ENCODE data around the gene TRIM38.
"Not testable (repeated sequence)": the region's sequence is repeated elsewhere in the genome, so short reads cannot be mapped to it uniquely, and the experiment has no call there.

The TRIM38 gene

GRCh38 chr6:25942561-25943147 lies 19.9 kb upstream of the TRIM38 start:
- Histone ChIP-seq H3K27me3 (ENCODE audit: control insufficient read depth, insufficient read depth, low read length, poor library complexity, severe bottlenecking) (no peaks in the 10 kb centered on the region), H3K4me1 (ENCODE audit: control insufficient read depth, insufficient read depth, low read length) (no peaks in the 10 kb centered on the region), H3K4me3 (ENCODE audit: insufficient read depth, low read depth, low read length) (no peak overlapping the region), H3K27ac (ENCODE audit: insufficient read depth, low read depth, low read length, poor library complexity, severe bottlenecking) (no peak overlapping the region), H3K36me3 (ENCODE audit: control insufficient read depth, insufficient read depth, low read length) (no peaks in the 10 kb centered on the region), H3K9me3 (ENCODE audit: control insufficient read depth, low read length) (no peaks in the 10 kb centered on the region)
- 61% methylated on average over 2 to 3 of the region's 3 CpGs for WGBS, 2 experiments

GRCh38 chr6:25943887-25944286 lies 18.7 kb upstream of the TRIM38 start:
- Histone ChIP-seq H3K9me3 (ENCODE audit: control insufficient read depth, low read length) (no peaks in the 10 kb centered on the region), H3K4me1 (ENCODE audit: control insufficient read depth, insufficient read depth, low read length) (no peaks in the 10 kb centered on the region), H3K27me3 (ENCODE audit: control insufficient read depth, insufficient read depth, low read length, poor library complexity, severe bottlenecking) (no peaks in the 10 kb centered on the region), H3K27ac (ENCODE audit: insufficient read depth, low read depth, low read length, poor library complexity, severe bottlenecking) (no peak overlapping the region), H3K36me3 (ENCODE audit: control insufficient read depth, insufficient read depth, low read length) (no peaks in the 10 kb centered on the region), H3K4me3 (ENCODE audit: insufficient read depth, low read depth, low read length) (no peak overlapping the region)
- 89% methylated on average over 1 of the region's 1 CpG; no CpG with 5 or more reads in 1 of the 2 experiments for WGBS, 2 experiments

GRCh38 chr6:25944688-25945574 lies 17.7 kb upstream of the TRIM38 start:
- no peak overlapping the region for H3K27ac ChIP-seq (ENCODE audit: insufficient read depth, low read depth, low read length, poor library complexity, severe bottlenecking)
- 95 to 96% methylated on average over 6 to 7 of the region's 8 CpGs for WGBS, 2 experiments
- no peaks in the 10 kb centered on the region for H3K4me1 ChIP-seq (ENCODE audit: control insufficient read depth, insufficient read depth, low read length)
- no peaks in the 10 kb centered on the region for H3K36me3 ChIP-seq (ENCODE audit: control insufficient read depth, insufficient read depth, low read length)
- H3K4me3 ChIP-seq (ENCODE audit: insufficient read depth, low read depth, low read length) = no peak overlapping the region
- no peaks in the 10 kb centered on the region for H3K9me3 ChIP-seq (ENCODE audit: control insufficient read depth, low read length)
- no peaks in the 10 kb centered on the region for H3K27me3 ChIP-seq (ENCODE audit: control insufficient read depth, insufficient read depth, low read length, poor library complexity, severe bottlenecking)

GRCh38 chr6:25945738-25946137 lies 16.9 kb upstream of the TRIM38 start:
- not testable (repeated sequence) for H3K27me3 ChIP-seq (ENCODE audit: control insufficient read depth, insufficient read depth, low read length, poor library complexity, severe bottlenecking); H3K4me3 ChIP-seq (ENCODE audit: insufficient read depth, low read depth, low read length); H3K27ac ChIP-seq (ENCODE audit: insufficient read depth, low read depth, low read length, poor library complexity, severe bottlenecking); H3K9me3 ChIP-seq (ENCODE audit: control insufficient read depth, low read length); H3K4me1 ChIP-seq (ENCODE audit: control insufficient read depth, insufficient read depth, low read length); H3K36me3 ChIP-seq (ENCODE audit: control insufficient read depth, insufficient read depth, low read length)
- WGBS, 2 experiments = 93 to 96% methylated on average over 3 of the region's 3 CpGs

GRCh38 chr6:25946631-25947030 lies 16.0 kb upstream of the TRIM38 start:
- no peak overlapping the region for H3K4me3 ChIP-seq (ENCODE audit: insufficient read depth, low read depth, low read length)
- no peaks in the 10 kb centered on the region for H3K27me3 ChIP-seq (ENCODE audit: control insufficient read depth, insufficient read depth, low read length, poor library complexity, severe bottlenecking)
- H3K4me1 ChIP-seq (ENCODE audit: control insufficient read depth, insufficient read depth, low read length) = no peaks in the 10 kb centered on the region
- H3K27ac ChIP-seq (ENCODE audit: insufficient read depth, low read depth, low read length, poor library complexity, severe bottlenecking) = no peak overlapping the region
- H3K9me3 ChIP-seq (ENCODE audit: control insufficient read depth, low read length) = no peaks in the 10 kb centered on the region
- WGBS, 2 experiments = 84 to 97% methylated on average over 1 to 2 of the region's 2 CpGs
- no peaks in the 10 kb centered on the region for H3K36me3 ChIP-seq (ENCODE audit: control insufficient read depth, insufficient read depth, low read length)

GRCh38 chr6:25947492-25947891 lies 15.1 kb upstream of the TRIM38 start:
- H3K4me1 ChIP-seq (ENCODE audit: control insufficient read depth, insufficient read depth, low read length); H3K27me3 ChIP-seq (ENCODE audit: control insufficient read depth, insufficient read depth, low read length, poor library complexity, severe bottlenecking); H3K27ac ChIP-seq (ENCODE audit: insufficient read depth, low read depth, low read length, poor library complexity, severe bottlenecking); H3K9me3 ChIP-seq (ENCODE audit: control insufficient read depth, low read length); H3K4me3 ChIP-seq (ENCODE audit: insufficient read depth, low read depth, low read length); H3K36me3 ChIP-seq (ENCODE audit: control insufficient read depth, insufficient read depth, low read length): not testable (repeated sequence)
- 91 to 94% methylated on average over 3 of the region's 3 CpGs for WGBS, 2 experiments

- WGBS, 2 experiments = 100% methylated on average over 1 of the region's 1 CpG; no CpG with 5 or more reads in 1 of the 2 experiments
- H3K4me1 ChIP-seq (ENCODE audit: control insufficient read depth, insufficient read depth, low read length) = no peaks in the 10 kb centered on the region
- H3K9me3 ChIP-seq (ENCODE audit: control insufficient read depth, low read length) = no peaks in the 10 kb centered on the region
- no peak overlapping the region for H3K27ac ChIP-seq (ENCODE audit: insufficient read depth, low read depth, low read length, poor library complexity, severe bottlenecking)
- no peaks in the 10 kb centered on the region for H3K36me3 ChIP-seq (ENCODE audit: control insufficient read depth, insufficient read depth, low read length)
- H3K4me3 ChIP-seq (ENCODE audit: insufficient read depth, low read depth, low read length) = no peak overlapping the region
- no peaks in the 10 kb centered on the region for H3K27me3 ChIP-seq (ENCODE audit: control insufficient read depth, insufficient read depth, low read length, poor library complexity, severe bottlenecking)
Observed at GRCh38 chr6:25949695-25950094, 12.9 kb upstream of the TRIM38 start.

GRCh38 chr6:25950297-25950696 lies 12.3 kb upstream of the TRIM38 start:
- Histone ChIP-seq H3K36me3 (ENCODE audit: control insufficient read depth, insufficient read depth, low read length) (no peaks in the 10 kb centered on the region), H3K27me3 (ENCODE audit: control insufficient read depth, insufficient read depth, low read length, poor library complexity, severe bottlenecking) (no peaks in the 10 kb centered on the region), H3K27ac (ENCODE audit: insufficient read depth, low read depth, low read length, poor library complexity, severe bottlenecking) (no peak overlapping the region), H3K4me3 (ENCODE audit: insufficient read depth, low read depth, low read length) (no peak overlapping the region), H3K9me3 (ENCODE audit: control insufficient read depth, low read length) (no peaks in the 10 kb centered on the region), H3K4me1 (ENCODE audit: control insufficient read depth, insufficient read depth, low read length) (no peaks in the 10 kb centered on the region)
- 91 to 92% methylated on average over 4 of the region's 4 CpGs for WGBS, 2 experiments

GRCh38 chr6:25951296-25952032 lies 11.1 kb upstream of the TRIM38 start:
- Histone ChIP-seq H3K9me3 (ENCODE audit: control insufficient read depth, low read length) (no peaks in the 10 kb centered on the region), H3K36me3 (ENCODE audit: control insufficient read depth, insufficient read depth, low read length) (no peaks in the 10 kb centered on the region), H3K4me3 (ENCODE audit: insufficient read depth, low read depth, low read length) (no peak overlapping the region), H3K27ac (ENCODE audit: insufficient read depth, low read depth, low read length, poor library complexity, severe bottlenecking) (no peak overlapping the region), H3K27me3 (ENCODE audit: control insufficient read depth, insufficient read depth, low read length, poor library complexity, severe bottlenecking) (no peaks in the 10 kb centered on the region), H3K4me1 (ENCODE audit: control insufficient read depth, insufficient read depth, low read length) (no peaks in the 10 kb centered on the region)
- 87 to 96% methylated on average over 7 of the region's 7 CpGs for WGBS, 2 experiments

GRCh38 chr6:25952535-25952934 lies 10.1 kb upstream of the TRIM38 start:
- no peaks in the 10 kb centered on the region for H3K4me1 ChIP-seq (ENCODE audit: control insufficient read depth, insufficient read depth, low read length)
- no peaks in the 10 kb centered on the region for H3K27me3 ChIP-seq (ENCODE audit: control insufficient read depth, insufficient read depth, low read length, poor library complexity, severe bottlenecking)
- H3K4me3 ChIP-seq (ENCODE audit: insufficient read depth, low read depth, low read length) = no peak overlapping the region
- 85 to 100% methylated on average over 1 to 2 of the region's 2 CpGs for WGBS, 2 experiments
- H3K27ac ChIP-seq (ENCODE audit: insufficient read depth, low read depth, low read length, poor library complexity, severe bottlenecking) = no peak overlapping the region
- no peaks in the 10 kb centered on the region for H3K36me3 ChIP-seq (ENCODE audit: control insufficient read depth, insufficient read depth, low read length)
- H3K9me3 ChIP-seq (ENCODE audit: control insufficient read depth, low read length) = no peaks in the 10 kb centered on the region

Measured in ectodermal cell (in vitro differentiated cells).